Neuronal stem cell (in vitro differentiated cells): ENCODE measurements around the gene PTPRT.

Experiments
- DNase-seq: peaks from one replicate; pipeline ENCODE4 v3.0.0-alpha.2; 2013; ENCODE audit warnings: low spot score
- H2AFZ ChIP-seq: one replicate; pipeline ENCODE4 v1.6.1; 2013; ENCODE audit warnings: mild to moderate bottlenecking, low read length, inconsistent platforms
- H2AK5ac ChIP-seq: 2 replicates; pipeline ENCODE4 v1.6.1; 2013; ENCODE audit warnings: low read depth, mild to moderate bottlenecking, inconsistent platforms, low read length, moderate library complexity, mixed read lengths
- H2BK120ac ChIP-seq: 2 replicates; pipeline ENCODE4 v1.6.1; 2013; ENCODE audit warnings: low read depth, mild to moderate bottlenecking, inconsistent platforms, low read length, moderate library complexity, mixed read lengths
- H2BK12ac ChIP-seq: one replicate; pipeline ENCODE4 v1.6.1; 2013; ENCODE audit warnings: low read length, inconsistent platforms
- H2BK15ac ChIP-seq: 2 replicates; pipeline ENCODE4 v1.6.1; 2013; ENCODE audit warnings: mild to moderate bottlenecking, low read length, inconsistent platforms, mixed read lengths
- H2BK5ac ChIP-seq: one replicate; pipeline ENCODE4 v1.6.1; 2013; ENCODE audit warnings: inconsistent platforms, mild to moderate bottlenecking, low read length, moderate library complexity
- H3K14ac ChIP-seq: one replicate; pipeline ENCODE4 v1.6.1; 2013; ENCODE audit warnings: low read length, inconsistent platforms
- H3K18ac ChIP-seq: 2 replicates; pipeline ENCODE4 v1.6.1; 2013; ENCODE audit warnings: low read length, inconsistent platforms
- H3K23ac ChIP-seq: 2 replicates; pipeline ENCODE4 v1.6.1; 2013; ENCODE audit warnings: low read depth, mild to moderate bottlenecking, mixed read lengths, low read length, inconsistent platforms; ENCODE audit not compliant: poor library complexity
- H3K27ac ChIP-seq: replicated peaks from 3 replicates; pipeline ENCODE4 v1.5.1; 2013; ENCODE audit warnings: low read length, inconsistent platforms
- H3K27me3 ChIP-seq, 3 experiments: 2 replicates each; pipeline ENCODE4 v1.6.1; 2013; ENCODE audit warnings: low read length in 3 of 3, mild to moderate bottlenecking in 2 of 3, inconsistent platforms in 1 of 3, low read depth in 1 of 3, mixed read lengths in 1 of 3, moderate library complexity in 1 of 3; ENCODE audit not compliant: control insufficient read depth in 3 of 3, insufficient read depth in 3 of 3
- H3K36me3 ChIP-seq, 2 donors: replicated peaks in 1 of 2; 2 replicates each; pipeline ENCODE4 v1.6.1; 2013; ENCODE audit warnings: low read length in 2 of 2; ENCODE audit not compliant: control insufficient read depth in 2 of 2, insufficient read depth in 2 of 2
- H3K4ac ChIP-seq: 2 replicates; pipeline ENCODE4 v1.6.1; 2013; ENCODE audit warnings: inconsistent platforms, mild to moderate bottlenecking, low read length, moderate library complexity
- H3K4me1 ChIP-seq, 2 donors: 1 replicate in 1 of 2; 2 replicates in 1 of 2; pipeline ENCODE4 v1.6.1; 2013; ENCODE audit warnings: low read length in 2 of 2, low read depth in 1 of 2; ENCODE audit not compliant: control insufficient read depth in 2 of 2, insufficient read depth in 1 of 2
- H3K4me2 ChIP-seq: one replicate; pipeline ENCODE4 v1.6.1; 2013; ENCODE audit warnings: mild to moderate bottlenecking, low read length, inconsistent platforms; ENCODE audit not compliant: insufficient read depth, poor library complexity, severe bottlenecking
- H3K4me3 ChIP-seq, 2 donors: 2 replicates each; pipeline ENCODE4 v1.5.1; 2013; ENCODE audit warnings: low read length in 2 of 2, mild to moderate bottlenecking in 2 of 2, inconsistent platforms in 1 of 2, moderate library complexity in 1 of 2
- H3K79me1 ChIP-seq: one replicate; pipeline ENCODE4 v1.6.1; 2013; ENCODE audit warnings: low read depth, mild to moderate bottlenecking, inconsistent platforms, low read length, moderate library complexity
- H3K9ac ChIP-seq: one replicate; pipeline ENCODE4 v1.6.1; 2013; ENCODE audit warnings: mild to moderate bottlenecking, low read depth, low read length, inconsistent platforms; ENCODE audit not compliant: poor library complexity
- H3K9me3 ChIP-seq, 2 donors: replicated peaks in 1 of 2; 2 replicates each; pipeline versions ENCODE3 to v1.6.1; 2013; ENCODE audit warnings: low read length in 2 of 2, mild to moderate bottlenecking in 2 of 2, inconsistent platforms in 1 of 2, low read depth in 1 of 2, mixed read lengths in 1 of 2, moderate library complexity in 1 of 2; ENCODE audit not compliant: control insufficient read depth in 2 of 2, insufficient read depth in 1 of 2
- H4K8ac ChIP-seq: one replicate; pipeline ENCODE4 v1.6.1; 2013; ENCODE audit warnings: low read depth, mild to moderate bottlenecking, inconsistent platforms, low read length, moderate library complexity
- H4K91ac ChIP-seq: one replicate; pipeline ENCODE4 v1.6.1; 2013; ENCODE audit warnings: low read length, low read depth, mild to moderate bottlenecking, inconsistent platforms; ENCODE audit not compliant: poor library complexity
- WGBS, 2 donors: extraction: QIAGEN DNeasy Blood & Tissue Kit; methylation state at CpG; one replicate each; pipeline ENCODE4 v1.1.7; 2013; ENCODE audit warnings: missing lambda C conversion rate in 2 of 2, mixed read lengths in 1 of 2; ENCODE audit not compliant: insufficient read length in 2 of 2, insufficient replicate concordance in 1 of 2; ENCODE audit errors: extremely low coverage in 2 of 2; 5-methylcytosine and 5-hydroxymethylcytosine counted together

The PTPRT gene

GRCh38 chr20:42046371-42047085, 1143.2 kb downstream of the PTPRT start:
- no peak overlapping the region for H3K4ac ChIP-seq
- DNase-seq: no peak
- no peak overlapping the region for H3K18ac ChIP-seq
- no peak overlapping the region for H2AK5ac ChIP-seq
- H2AFZ ChIP-seq: no peak overlapping the region
- H3K4me3 ChIP-seq: no peak overlapping the region
- no peak overlapping the region for H3K23ac ChIP-seq
- no peak overlapping the region for H4K8ac ChIP-seq
- no peak overlapping the region for H3K9ac ChIP-seq
- no peak overlapping the region for H4K91ac ChIP-seq
- no peak overlapping the region for H2BK5ac ChIP-seq
- H3K36me3 ChIP-seq: no peaks in the 10 kb centered on the region
- H3K4me2 ChIP-seq: no peak overlapping the region
- H3K27ac ChIP-seq: no peak overlapping the region
- H3K4me1 ChIP-seq: no peaks in the 10 kb centered on the region
- no CpG with 5 or more reads among the region's 7 CpGs for WGBS, 2 donors
- no peak overlapping the region for H3K14ac ChIP-seq
- no peaks in the 10 kb centered on the region for H3K27me3 ChIP-seq
- no peak overlapping the region for H2BK15ac ChIP-seq
- H3K9me3 ChIP-seq: no peaks in the 10 kb centered on the region
- H2BK120ac ChIP-seq: no peak overlapping the region
- H3K79me1 ChIP-seq: no peaks in the 10 kb centered on the region
- H2BK12ac ChIP-seq: no peak overlapping the region

GRCh38 chr20:42043921-42044320, 1145.8 kb downstream of the PTPRT start:
- no peak overlapping the region for H2BK15ac ChIP-seq
- H3K18ac ChIP-seq: no peak overlapping the region
- no peak overlapping the region for H3K14ac ChIP-seq
- no peaks in the 10 kb centered on the region for H3K4me1 ChIP-seq
- no peak overlapping the region for H3K4me2 ChIP-seq
- H3K4me3 ChIP-seq: no peak overlapping the region
- H3K23ac ChIP-seq: no peak overlapping the region
- H3K9ac ChIP-seq: no peak overlapping the region
- no peaks in the 10 kb centered on the region for H3K9me3 ChIP-seq
- no peak overlapping the region for H2AK5ac ChIP-seq
- no CpG with 5 or more reads among the region's 2 CpGs for WGBS, 2 donors
- no peak overlapping the region for H3K4ac ChIP-seq
- no peak overlapping the region for H4K91ac ChIP-seq
- H3K27me3 ChIP-seq: no peaks in the 10 kb centered on the region
- H2BK5ac ChIP-seq: no peak overlapping the region
- no peaks in the 10 kb centered on the region for H3K36me3 ChIP-seq
- no peak overlapping the region for H2AFZ ChIP-seq
- DNase-seq: no peak
- H2BK120ac ChIP-seq: no peak overlapping the region
- no peak overlapping the region for H3K27ac ChIP-seq
- H4K8ac ChIP-seq: no peak overlapping the region
- H3K79me1 ChIP-seq: no peaks in the 10 kb centered on the region
- no peak overlapping the region for H2BK12ac ChIP-seq

- Histone ChIP-seq H3K27me3 (no peaks in the 10 kb centered on the region), H2BK5ac (no peak overlapping the region), H4K8ac (no peak overlapping the region), H3K4me3 (no peak overlapping the region), H3K27ac (no peak overlapping the region), H2AFZ (no peak overlapping the region), H3K4me1 (no peaks in the 10 kb centered on the region), H3K14ac (no peak overlapping the region), H3K36me3 (no peaks in the 10 kb centered on the region), H3K9ac (no peak overlapping the region), H4K91ac (no peak overlapping the region), H3K18ac (no peak overlapping the region), H3K9me3 (peaks cover 0 to 5% of the 10 kb centered on the region in 2 donors), H2BK120ac (no peak overlapping the region), H3K79me1 (no peaks in the 10 kb centered on the region), H3K4me2 (no peak overlapping the region), H2BK12ac (no peak overlapping the region), H3K23ac (no peak overlapping the region), H2AK5ac (no peak overlapping the region), H2BK15ac (no peak overlapping the region), H3K4ac (no peak overlapping the region)
- no CpG with 5 or more reads among the region's 6 CpGs for WGBS, 2 donors
- DNase-seq: no peak
Measured at GRCh38 chr20:42041000-42041565, 1148.6 kb downstream of the PTPRT start.

GRCh38 chr20:42027746-42028268, 1161.9 kb downstream of the PTPRT start:
- Histone ChIP-seq H3K36me3 (no peaks in the 10 kb centered on the region), H3K4me3 (no peak overlapping the region), H3K4ac (no peak overlapping the region), H2BK12ac (no peak overlapping the region), H3K27me3 (no peaks in the 10 kb centered on the region), H3K4me2 (no peak overlapping the region), H2BK15ac (no peak overlapping the region), H3K27ac (no peak overlapping the region), H3K14ac (no peak overlapping the region), H3K23ac (no peak overlapping the region), H3K4me1 (no peaks in the 10 kb centered on the region), H2BK120ac (no peak overlapping the region), H2AK5ac (no peak overlapping the region), H4K8ac (no peak overlapping the region), H3K9ac (no peak overlapping the region), H3K9me3 (no peaks in the 10 kb centered on the region), H3K18ac (no peak overlapping the region), H3K79me1 (no peaks in the 10 kb centered on the region), H4K91ac (no peak overlapping the region), H2BK5ac (no peak overlapping the region), H2AFZ (no peak overlapping the region)
- no peak for DNase-seq
- WGBS, 2 donors: no CpG with 5 or more reads among the region's 1 CpG
